Body of pancreas (tissue), 4 donors: ENCODE results near the gene CYP2W1. TPM values are rescaled to one million over a fixed set of nuclear protein-coding genes. Genes with fewer than 3 reads are reported as not detected.
A peak's percentile ranks its signal among the peaks of the same experiment; 100 is the strongest.

ENCODE experiments used
- ATAC-seq: fragments of 150-250 bp; one replicate; pipeline ENCODE4 v1.9.1; 2016
- DNase-seq, 4 donors: peaks; one replicate each; pipeline ENCODE4 v3.0.0-alpha.2; 2019
- H3K27ac ChIP-seq, 4 donors: fragments of 200-600 bp; sonication (generic); 1 replicate in 3 of 4; 2 replicates in 1 of 4; pipeline versions ENCODE4 v1.5.1 to v1.6.1; 2016 to 2019; ENCODE audit warnings: mild to moderate bottlenecking in 1 of 4, mixed read lengths in 1 of 4, moderate library complexity in 1 of 4
- H3K27me3 ChIP-seq, 2 donors: fragments of 200-600 bp; sonication (generic); one replicate each; pipeline ENCODE4 v1.6.0; 2016; ENCODE audit warnings: mild to moderate bottlenecking in 1 of 2
- H3K36me3 ChIP-seq, 2 donors: fragments of 200-600 bp; sonication (generic); replicated peaks in 1 of 2; 2 replicates each; pipeline ENCODE4 v1.5.1; 2016; ENCODE audit warnings: low read depth in 2 of 2; ENCODE audit not compliant: insufficient read depth in 1 of 2
- H3K4me1 ChIP-seq: fragments of 200-600 bp; sonication (generic); one replicate; pipeline ENCODE4 v1.6.0; 2016
- H3K4me3 ChIP-seq, 2 donors: fragments of 200-600 bp; sonication (generic); 1 replicate in 1 of 2; 2 replicates in 1 of 2; pipeline ENCODE4 v1.5.1; 2016 to 2019
- H3K9me3 ChIP-seq, 3 donors: fragments of 200-600 bp; sonication (generic); 1 replicate in 2 of 3; 2 replicates in 1 of 3; pipeline ENCODE4 v1.5.1; 2016
- POLR2A ChIP-seq, 3 donors: fragments of 450-650 bp; IDR thresholded peaks; one replicate each; pipeline ENCODE4 v1.6.1; 2016; ENCODE audit warnings: antibody characterized with exemption in 3 of 3, mild to moderate bottlenecking in 2 of 3
- WGBS, 2 donors: methylation state at CpG; one replicate each; pipeline ENCODE4 v1.1.5; 2017; 5-methylcytosine and 5-hydroxymethylcytosine counted together
- intact Hi-C: fragments of 100-400 bp; cut with DNase I; formaldehyde crosslinking; loops from one replicate; pipeline ENCODE4 v1.15.1; 2023
- total RNA-seq, 2 donors: library from RNA; depleted of rRNA; stranded (reverse); fragments of >200 nt; gene quantifications; one replicate each; pipeline ENCODE4 v1.1.0, GENCODE V29; 2016
- TF ChIP-seq, protein P1 (sequence below), 7 experiments: fragments of 450-650 bp in 4 of 7; fragments of 200-600 bp in 3 of 7; sonication (generic) in 3 of 7; IDR thresholded peaks; one replicate each; pipeline ENCODE4 v1.5.1; 2016 to 2019; ENCODE audit warnings: antibody characterized with exemption in 7 of 7

Gene CYP2W1
- total RNA-seq, 2 donors from 2014 or later = not detected

- Histone ChIP-seq H3K27me3 (no peaks in the 10 kb centered on the region), H3K36me3 (no peaks in the 10 kb centered on the region), H3K4me1 (peaks cover 52% of the 10 kb centered on the region), H3K9me3 (no peaks in the 10 kb centered on the region), H3K27ac (peak overlapping the region; percentile 96 to 99 (median 99)), H3K4me3 (no peak overlapping the region)
- WGBS, 2 donors = 26 to 37% methylated on average over 7 of the region's 7 CpGs
- ATAC-seq (no peak), DNase-seq (no peak)
- intact Hi-C loops = no loop called here
- TF ChIP-seq POLR2A (IDR thresholded peaks at IDR 0.05) = no peak
- TF ChIP-seq, protein P1, sequence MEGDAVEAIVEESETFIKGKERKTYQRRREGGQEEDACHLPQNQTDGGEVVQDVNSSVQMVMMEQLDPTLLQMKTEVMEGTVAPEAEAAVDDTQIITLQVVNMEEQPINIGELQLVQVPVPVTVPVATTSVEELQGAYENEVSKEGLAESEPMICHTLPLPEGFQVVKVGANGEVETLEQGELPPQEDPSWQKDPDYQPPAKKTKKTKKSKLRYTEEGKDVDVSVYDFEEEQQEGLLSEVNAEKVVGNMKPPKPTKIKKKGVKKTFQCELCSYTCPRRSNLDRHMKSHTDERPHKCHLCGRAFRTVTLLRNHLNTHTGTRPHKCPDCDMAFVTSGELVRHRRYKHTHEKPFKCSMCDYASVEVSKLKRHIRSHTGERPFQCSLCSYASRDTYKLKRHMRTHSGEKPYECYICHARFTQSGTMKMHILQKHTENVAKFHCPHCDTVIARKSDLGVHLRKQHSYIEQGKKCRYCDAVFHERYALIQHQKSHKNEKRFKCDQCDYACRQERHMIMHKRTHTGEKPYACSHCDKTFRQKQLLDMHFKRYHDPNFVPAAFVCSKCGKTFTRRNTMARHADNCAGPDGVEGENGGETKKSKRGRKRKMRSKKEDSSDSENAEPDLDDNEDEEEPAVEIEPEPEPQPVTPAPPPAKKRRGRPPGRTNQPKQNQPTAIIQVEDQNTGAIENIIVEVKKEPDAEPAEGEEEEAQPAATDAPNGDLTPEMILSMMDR (IDR thresholded peaks at IDR 0.05) = no peak
Observed at GRCh38 chr7:978049-978346, 5.0 kb upstream of the CYP2W1 start.

DNA sequence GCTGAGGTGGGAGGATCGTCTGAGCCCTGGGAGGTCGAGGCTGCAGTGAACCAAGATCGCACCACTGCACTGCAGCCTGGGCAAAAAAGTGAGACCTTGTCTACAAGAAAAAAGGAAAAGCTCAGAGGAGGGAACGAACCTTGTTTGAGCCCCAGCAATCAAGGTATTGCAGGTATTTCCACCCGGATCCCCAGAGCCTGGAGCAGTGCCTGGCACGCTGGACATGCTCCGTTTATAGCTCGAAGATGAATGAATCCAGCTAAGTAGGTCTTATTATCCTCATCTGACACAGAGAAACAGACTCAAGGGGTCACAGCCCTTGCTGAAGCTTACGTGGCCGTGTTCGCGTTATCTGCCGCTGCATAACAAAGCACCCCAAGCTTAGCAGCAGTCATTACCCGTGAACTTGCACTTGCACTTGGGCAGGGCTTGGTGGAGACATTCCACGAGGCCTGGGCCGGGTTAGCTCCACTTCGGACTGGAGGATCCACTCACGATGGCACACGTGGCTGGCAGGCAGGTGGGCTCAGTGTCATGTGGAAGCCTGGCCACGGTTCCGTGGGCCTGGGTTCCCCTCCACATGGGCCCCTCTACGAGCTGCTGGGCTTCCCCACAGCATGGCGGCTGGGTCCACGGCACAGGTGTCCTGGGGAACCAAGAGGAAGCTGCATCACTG, 4.4 kb upstream of the CYP2W1 start:
- intact Hi-C loops = no loop called here
- Histone ChIP-seq H3K4me3 (no peak overlapping the region), H3K27me3 (no peaks in the 10 kb centered on the region), H3K4me1 (peaks cover 46% of the 10 kb centered on the region), H3K9me3 (no peaks in the 10 kb centered on the region), H3K27ac (peak overlapping the region; percentile 96 to 99 (median 99)), H3K36me3 (no peaks in the 10 kb centered on the region)
- ATAC-seq (no peak), DNase-seq (no peak)
- TF ChIP-seq, protein P1 (IDR thresholded peaks at IDR 0.05) = no peak
- TF ChIP-seq POLR2A (IDR thresholded peaks at IDR 0.05) = no peak
- WGBS, 2 donors = 60 to 67% methylated on average over 10 to 24 of the region's 24 CpGs

DNA sequence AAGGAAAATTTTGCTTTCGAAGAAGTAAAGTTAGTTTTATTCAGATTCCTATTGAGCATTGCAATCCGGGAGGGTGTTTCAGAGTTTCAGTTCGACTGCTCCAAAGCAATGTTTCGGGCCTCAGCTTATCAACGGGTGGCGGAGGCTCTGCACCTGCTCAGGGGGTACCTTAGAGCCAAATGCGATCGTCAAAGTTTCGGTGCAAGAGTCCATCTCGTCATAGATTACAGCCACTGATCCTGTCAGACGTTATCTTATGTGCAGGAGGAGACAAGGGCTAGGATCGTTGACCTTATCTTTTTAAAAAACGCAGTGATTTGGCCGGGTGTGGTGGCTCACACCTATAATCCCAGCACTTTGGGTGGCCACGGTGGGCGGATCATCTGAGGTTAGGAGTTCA, 3.8 kb upstream of the CYP2W1 start:
- Histone ChIP-seq H3K4me1 (peaks cover 40% of the 10 kb centered on the region), H3K27ac (peak overlapping the region; percentile 59 to 99 (median 99)), H3K27me3 (no peaks in the 10 kb centered on the region), H3K9me3 (no peaks in the 10 kb centered on the region), H3K36me3 (no peaks in the 10 kb centered on the region), H3K4me3 (no peak overlapping the region)
- intact Hi-C loops = no loop called here
- 78 to 85% methylated on average over 14 to 16 of the region's 16 CpGs for WGBS, 2 donors
- DNase-seq (no peak), ATAC-seq (no peak)
- TF ChIP-seq, protein P1 (IDR thresholded peaks at IDR 0.05) = no peak
- no peak for TF ChIP-seq POLR2A (IDR thresholded peaks at IDR 0.05)

DNA sequence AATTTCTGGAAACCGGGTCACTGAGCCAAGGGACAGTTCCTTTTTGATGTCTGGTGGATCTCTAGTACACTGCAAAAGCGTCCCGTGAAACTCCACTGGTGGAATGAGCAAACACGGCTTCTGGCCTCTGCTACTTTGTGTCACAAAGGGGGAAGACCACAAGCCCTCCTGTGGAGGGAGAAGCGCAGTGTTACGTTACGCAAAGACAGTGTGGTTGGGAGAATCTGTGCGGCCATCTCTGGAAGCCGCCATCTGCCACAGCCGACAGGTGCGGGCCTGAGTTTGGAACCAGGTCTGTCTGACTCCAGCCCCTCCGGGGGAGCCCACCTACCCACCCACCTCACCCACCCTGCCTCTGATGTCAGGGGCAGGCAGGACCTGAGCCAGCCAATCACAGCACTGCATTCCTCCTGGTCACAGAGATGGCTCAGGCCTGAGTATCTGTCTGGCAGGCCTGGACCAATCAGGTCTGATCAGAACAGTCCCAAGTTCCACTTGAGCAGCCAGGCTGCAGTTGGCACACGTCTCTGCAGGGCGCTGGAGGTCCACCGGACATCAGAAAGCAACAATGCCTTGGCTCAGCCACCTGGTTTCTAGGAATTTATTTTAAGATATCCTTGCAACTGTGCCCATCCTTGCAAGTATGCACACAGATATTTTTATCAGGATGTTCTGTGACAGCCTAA, 3.0 kb upstream of the CYP2W1 start:
- intact Hi-C loops = no loop called here
- peaks cover 38% of the 10 kb centered on the region for H3K4me1 ChIP-seq
- no peak overlapping the region for H3K4me3 ChIP-seq
- TF ChIP-seq, protein P1 (IDR thresholded peaks at IDR 0.05) = no peak
- TF ChIP-seq POLR2A (IDR thresholded peaks at IDR 0.05) = no peak
- ATAC-seq = no peak
- H3K27me3 ChIP-seq = no peaks in the 10 kb centered on the region
- H3K27ac ChIP-seq = no peak overlapping the region
- no peaks in the 10 kb centered on the region for H3K9me3 ChIP-seq
- 71 to 81% methylated on average over 9 to 15 of the region's 15 CpGs for WGBS, 2 donors
- DNase-seq = no peak
- no peaks in the 10 kb centered on the region for H3K36me3 ChIP-seq
